HEK293 (cell line): ENCODE results near the gene DOCK8.

Experiments used
- CTCF ChIA-PET: fragments of 350-600 bp; formaldehyde crosslinking; extraction: SDS; loops from one replicate; lab custom pipeline; 2021; ENCODE audit warnings: antibody characterized with exemption; lab: Yijun Ruan, JAX
- POLR2A ChIA-PET: fragments of 300-600 bp; formaldehyde crosslinking; extraction: SDS; loops from one replicate; lab custom pipeline; 2020; ENCODE audit warnings: antibody characterized with exemption, inconsistent platforms; lab: Yijun Ruan, JAX
- H3K27ac ChIP-seq: fragments of 200-500 bp; sonication (Bioruptor generic); 2 replicates; pipeline ENCODE4 v1.5.1; 2014; ENCODE audit warnings: low read depth, low read length, control low read depth, inconsistent platforms; ENCODE audit errors: extremely low read depth
- H3K36me3 ChIP-seq, 2 experiments: fragments of 200-500 bp in 1 of 2; sonication (Bioruptor generic) in 1 of 2; 1 replicate in 1 of 2; 2 replicates in 1 of 2; pipeline ENCODE4 v1.5.1; 2014 to 2017; ENCODE audit warnings: inconsistent platforms in 2 of 2, low read length in 2 of 2; ENCODE audit not compliant: control insufficient read depth in 2 of 2, insufficient read depth in 1 of 2
- H3K4me1 ChIP-seq: fragments of 200-500 bp; sonication (Bioruptor generic); 2 replicates; pipeline ENCODE4 v1.5.1; 2014; ENCODE audit warnings: mild to moderate bottlenecking, low read length, inconsistent platforms; ENCODE audit not compliant: control insufficient read depth, insufficient read depth
- H3K4me3 ChIP-seq: 2 replicates; pipeline ENCODE4 v1.5.1; 2011; ENCODE audit warnings: low read depth, mild to moderate bottlenecking, control low read depth, low read length, moderate library complexity
- H3K9me3 ChIP-seq: fragments of 200-500 bp; sonication (Bioruptor generic); 2 replicates; pipeline ENCODE4 v1.5.1; 2014; ENCODE audit warnings: low read depth, low read length, inconsistent platforms; ENCODE audit not compliant: control insufficient read depth, insufficient read depth
- GFI1B ChIP-seq: fragments of 450-650 bp; formaldehyde crosslinking; IDR thresholded peaks from 2 replicates; pipeline ENCODE4 v1.5.1; 2016; ENCODE audit warnings: missing biosample characterization, missing genetic modification characterization
- GLI4 ChIP-seq: fragments of 450-650 bp; formaldehyde crosslinking; IDR thresholded peaks from 2 replicates; pipeline ENCODE4 v1.5.1; 2016; ENCODE audit warnings: missing biosample characterization, missing genetic modification characterization
- KLF10 ChIP-seq: fragments of 450-650 bp; IDR thresholded peaks from 2 replicates; pipeline ENCODE4 v1.5.1; 2018; ENCODE audit warnings: missing biosample characterization, mild to moderate bottlenecking, missing genetic modification characterization
- REPIN1 ChIP-seq: fragments of 450-650 bp; formaldehyde crosslinking; IDR thresholded peaks from 2 replicates; pipeline ENCODE4 v1.5.1; 2017; ENCODE audit warnings: missing biosample characterization, missing genetic modification characterization, low read depth
- SCRT2 ChIP-seq: fragments of 450-650 bp; formaldehyde crosslinking; IDR thresholded peaks from 2 replicates; pipeline ENCODE4 v1.5.1; 2016; ENCODE audit warnings: missing biosample characterization, missing genetic modification characterization
- SETDB1 ChIP-seq: IDR thresholded peaks from one replicate; pipeline ENCODE4 v1.6.1; 2017; ENCODE audit warnings: mild to moderate bottlenecking, low read length, moderate library complexity, mixed read lengths; ENCODE audit not compliant: insufficient read length
- SP2 ChIP-seq: fragments of 450-650 bp; formaldehyde crosslinking; IDR thresholded peaks from 2 replicates; pipeline ENCODE4 v1.5.1; 2016; ENCODE audit warnings: missing biosample characterization, missing genetic modification characterization
- WT1 ChIP-seq: fragments of 450-650 bp; formaldehyde crosslinking; IDR thresholded peaks from 2 replicates; pipeline ENCODE4 v1.5.1; 2016; ENCODE audit warnings: missing biosample characterization, missing genetic modification characterization
- ZEB2 ChIP-seq: fragments of 450-650 bp; formaldehyde crosslinking; IDR thresholded peaks from 2 replicates; pipeline ENCODE4 v1.5.1; 2016; ENCODE audit warnings: missing biosample characterization, missing genetic modification characterization
- ZFP69B ChIP-seq: fragments of 450-650 bp; formaldehyde crosslinking; IDR thresholded peaks from 2 replicates; pipeline ENCODE4 v1.5.1; 2016; ENCODE audit warnings: missing biosample characterization, missing genetic modification characterization
- ZNF121 ChIP-seq: fragments of 450-650 bp; formaldehyde crosslinking; IDR thresholded peaks from 2 replicates; pipeline ENCODE4 v1.5.1; 2016; ENCODE audit warnings: missing biosample characterization, missing genetic modification characterization
- ZNF138 ChIP-seq: fragments of 450-650 bp; formaldehyde crosslinking; IDR thresholded peaks from 2 replicates; pipeline ENCODE4 v1.5.1; 2016; ENCODE audit warnings: missing biosample characterization, missing genetic modification characterization, borderline replicate concordance
- ZNF157 ChIP-seq: fragments of 450-650 bp; formaldehyde crosslinking; IDR thresholded peaks from 2 replicates; pipeline ENCODE4 v1.5.1; 2016; ENCODE audit warnings: missing biosample characterization, missing genetic modification characterization
- ZNF2 ChIP-seq: fragments of 450-650 bp; formaldehyde crosslinking; IDR thresholded peaks from 2 replicates; pipeline ENCODE4 v1.5.1; 2016; ENCODE audit warnings: missing biosample characterization, missing genetic modification characterization
- ZNF248 ChIP-seq: fragments of 450-650 bp; formaldehyde crosslinking; IDR thresholded peaks from 2 replicates; pipeline ENCODE4 v1.5.1; 2017; ENCODE audit warnings: missing biosample characterization, missing genetic modification characterization
- ZNF324 ChIP-seq: fragments of 450-650 bp; formaldehyde crosslinking; IDR thresholded peaks from 2 replicates; pipeline ENCODE4 v1.5.1; 2016; ENCODE audit warnings: missing biosample characterization, missing genetic modification characterization
- ZNF423 ChIP-seq: fragments of 450-650 bp; formaldehyde crosslinking; IDR thresholded peaks from 2 replicates; pipeline ENCODE4 v1.5.1; 2016; ENCODE audit warnings: missing biosample characterization, missing genetic modification characterization
- ZNF473 ChIP-seq: fragments of 450-650 bp; formaldehyde crosslinking; IDR thresholded peaks from 2 replicates; pipeline ENCODE4 v1.5.1; 2017; ENCODE audit warnings: missing biosample characterization, missing genetic modification characterization
- ZNF48 ChIP-seq: fragments of 450-650 bp; formaldehyde crosslinking; IDR thresholded peaks from 2 replicates; pipeline ENCODE4 v1.5.1; 2016; ENCODE audit warnings: missing biosample characterization, missing genetic modification characterization
- ZNF621 ChIP-seq: fragments of 450-650 bp; formaldehyde crosslinking; IDR thresholded peaks from 2 replicates; pipeline ENCODE4 v1.5.1; 2017; ENCODE audit warnings: missing biosample characterization, missing genetic modification characterization
- ZNF660 ChIP-seq: fragments of 450-650 bp; IDR thresholded peaks from 2 replicates; pipeline ENCODE4 v1.5.1; 2018; ENCODE audit warnings: missing biosample characterization, mild to moderate bottlenecking, missing genetic modification characterization
- ZNF776 ChIP-seq: fragments of 450-650 bp; formaldehyde crosslinking; IDR thresholded peaks from 2 replicates; pipeline ENCODE4 v1.5.0; 2017; ENCODE audit warnings: missing biosample characterization, missing genetic modification characterization, borderline replicate concordance
- ZNF837 ChIP-seq: fragments of 450-650 bp; formaldehyde crosslinking; IDR thresholded peaks from 2 replicates; pipeline ENCODE4 v1.5.1; 2016; ENCODE audit warnings: missing biosample characterization, missing genetic modification characterization
- TF ChIP-seq, protein P1 (sequence below): fragments of 450-650 bp; formaldehyde crosslinking; IDR thresholded peaks from 2 replicates; pipeline ENCODE4 v1.5.1; 2017; ENCODE audit warnings: missing biosample characterization, missing genetic modification characterization
- TF ChIP-seq, protein P2 (sequence below): fragments of 450-650 bp; formaldehyde crosslinking; conservative IDR thresholded peaks from 2 replicates; pipeline ENCODE4 v1.5.1; 2016; ENCODE audit warnings: low read depth, missing biosample characterization, missing genetic modification characterization

Gene DOCK8

DNA sequence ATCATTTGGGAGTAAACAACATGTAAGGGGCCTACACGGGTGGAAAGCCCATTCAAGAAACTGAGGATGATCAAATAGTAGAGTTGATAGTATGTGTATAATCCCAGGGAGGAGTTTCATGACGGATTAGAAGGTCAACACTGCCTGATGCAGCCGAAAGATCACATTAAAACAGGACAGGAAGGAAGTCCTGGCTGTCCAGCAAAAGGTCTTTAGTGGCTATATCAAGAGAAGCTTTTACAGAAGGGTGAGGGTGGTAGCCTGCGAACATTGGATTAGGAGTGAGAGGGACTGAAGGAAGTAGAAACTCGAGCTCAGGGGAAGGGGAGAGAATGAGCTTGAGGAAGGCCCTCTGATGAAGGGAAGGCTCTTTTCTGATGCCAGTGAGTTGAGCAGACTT, 36.0 kb downstream of the DOCK8 start:
- Histone ChIP-seq H3K36me3 (no peaks in the 10 kb centered on the region), H3K4me1 (no peaks in the 10 kb centered on the region), H3K4me3 (no peak overlapping the region), H3K27ac (no peak overlapping the region), H3K9me3 (no peaks in the 10 kb centered on the region)
- CTCF ChIA-PET = interaction anchor here (0.6 kb wide), 1 partner anchor 243 kb away, joined by 3 read pairs; no protein-coding TSS in a partner anchor
- POLR2A ChIA-PET = no interaction called here
- TF ChIP-seq GLI4 (tag by site-specific recombination) (no peak), REPIN1 (tag by site-specific recombination) (no peak), ZNF121 (tag by site-specific recombination) (no peak), GFI1B (tag by site-specific recombination) (no peak), ZNF473 (tag by site-specific recombination) (no peak), WT1 (tag by site-specific recombination) (no peak), ZEB2 (tag by site-specific recombination) (no peak), ZNF138 (no peak), SP2 (no peak)

DNA sequence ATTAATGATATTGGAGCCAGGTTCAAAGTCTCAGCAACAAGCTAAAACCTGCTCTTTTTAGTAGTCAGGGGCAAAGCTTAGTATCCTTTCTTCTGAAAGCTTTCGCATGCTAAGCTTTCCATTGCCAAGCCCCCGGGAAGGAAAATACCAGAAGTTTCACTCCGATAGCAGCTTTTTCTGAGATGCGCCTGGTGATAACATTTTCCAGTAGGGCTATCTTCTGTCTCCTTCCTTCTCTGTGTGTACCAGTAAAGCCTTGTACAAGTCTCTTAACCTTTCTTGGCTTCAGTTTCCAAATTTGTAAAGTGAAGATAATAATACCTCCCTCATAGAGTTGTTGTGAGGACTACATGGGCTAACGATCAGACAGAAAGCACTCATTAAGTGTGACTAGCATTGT, 36.7 kb downstream of the DOCK8 start:
- H3K9me3 ChIP-seq = no peaks in the 10 kb centered on the region
- TF ChIP-seq ZNF660 (tag by site-specific recombination) (no peak), ZNF621 (no peak), ZNF324 (tag by site-specific recombination) (no peak), ZNF837 (tag by site-specific recombination) (no peak), ZNF248 (tag by site-specific recombination) (no peak), ZNF423 (no peak), ZFP69B (tag by site-specific recombination) (no peak), ZNF776 (tag by site-specific recombination) (no peak), SETDB1 (no peak), ZNF2 (tag by site-specific recombination) (no peak), ZNF157 (no peak), ZNF48 (tag by site-specific recombination) (no peak), SCRT2 (tag by site-specific recombination) (no peak), KLF10 (no peak)
- TF ChIP-seq, protein P1, sequence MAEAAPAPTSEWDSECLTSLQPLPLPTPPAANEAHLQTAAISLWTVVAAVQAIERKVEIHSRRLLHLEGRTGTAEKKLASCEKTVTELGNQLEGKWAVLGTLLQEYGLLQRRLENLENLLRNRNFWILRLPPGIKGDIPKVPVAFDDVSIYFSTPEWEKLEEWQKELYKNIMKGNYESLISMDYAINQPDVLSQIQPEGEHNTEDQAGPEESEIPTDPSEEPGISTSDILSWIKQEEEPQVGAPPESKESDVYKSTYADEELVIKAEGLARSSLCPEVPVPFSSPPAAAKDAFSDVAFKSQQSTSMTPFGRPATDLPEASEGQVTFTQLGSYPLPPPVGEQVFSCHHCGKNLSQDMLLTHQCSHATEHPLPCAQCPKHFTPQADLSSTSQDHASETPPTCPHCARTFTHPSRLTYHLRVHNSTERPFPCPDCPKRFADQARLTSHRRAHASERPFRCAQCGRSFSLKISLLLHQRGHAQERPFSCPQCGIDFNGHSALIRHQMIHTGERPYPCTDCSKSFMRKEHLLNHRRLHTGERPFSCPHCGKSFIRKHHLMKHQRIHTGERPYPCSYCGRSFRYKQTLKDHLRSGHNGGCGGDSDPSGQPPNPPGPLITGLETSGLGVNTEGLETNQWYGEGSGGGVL (tag by site-specific recombination) = no peak
- TF ChIP-seq, protein P2, sequence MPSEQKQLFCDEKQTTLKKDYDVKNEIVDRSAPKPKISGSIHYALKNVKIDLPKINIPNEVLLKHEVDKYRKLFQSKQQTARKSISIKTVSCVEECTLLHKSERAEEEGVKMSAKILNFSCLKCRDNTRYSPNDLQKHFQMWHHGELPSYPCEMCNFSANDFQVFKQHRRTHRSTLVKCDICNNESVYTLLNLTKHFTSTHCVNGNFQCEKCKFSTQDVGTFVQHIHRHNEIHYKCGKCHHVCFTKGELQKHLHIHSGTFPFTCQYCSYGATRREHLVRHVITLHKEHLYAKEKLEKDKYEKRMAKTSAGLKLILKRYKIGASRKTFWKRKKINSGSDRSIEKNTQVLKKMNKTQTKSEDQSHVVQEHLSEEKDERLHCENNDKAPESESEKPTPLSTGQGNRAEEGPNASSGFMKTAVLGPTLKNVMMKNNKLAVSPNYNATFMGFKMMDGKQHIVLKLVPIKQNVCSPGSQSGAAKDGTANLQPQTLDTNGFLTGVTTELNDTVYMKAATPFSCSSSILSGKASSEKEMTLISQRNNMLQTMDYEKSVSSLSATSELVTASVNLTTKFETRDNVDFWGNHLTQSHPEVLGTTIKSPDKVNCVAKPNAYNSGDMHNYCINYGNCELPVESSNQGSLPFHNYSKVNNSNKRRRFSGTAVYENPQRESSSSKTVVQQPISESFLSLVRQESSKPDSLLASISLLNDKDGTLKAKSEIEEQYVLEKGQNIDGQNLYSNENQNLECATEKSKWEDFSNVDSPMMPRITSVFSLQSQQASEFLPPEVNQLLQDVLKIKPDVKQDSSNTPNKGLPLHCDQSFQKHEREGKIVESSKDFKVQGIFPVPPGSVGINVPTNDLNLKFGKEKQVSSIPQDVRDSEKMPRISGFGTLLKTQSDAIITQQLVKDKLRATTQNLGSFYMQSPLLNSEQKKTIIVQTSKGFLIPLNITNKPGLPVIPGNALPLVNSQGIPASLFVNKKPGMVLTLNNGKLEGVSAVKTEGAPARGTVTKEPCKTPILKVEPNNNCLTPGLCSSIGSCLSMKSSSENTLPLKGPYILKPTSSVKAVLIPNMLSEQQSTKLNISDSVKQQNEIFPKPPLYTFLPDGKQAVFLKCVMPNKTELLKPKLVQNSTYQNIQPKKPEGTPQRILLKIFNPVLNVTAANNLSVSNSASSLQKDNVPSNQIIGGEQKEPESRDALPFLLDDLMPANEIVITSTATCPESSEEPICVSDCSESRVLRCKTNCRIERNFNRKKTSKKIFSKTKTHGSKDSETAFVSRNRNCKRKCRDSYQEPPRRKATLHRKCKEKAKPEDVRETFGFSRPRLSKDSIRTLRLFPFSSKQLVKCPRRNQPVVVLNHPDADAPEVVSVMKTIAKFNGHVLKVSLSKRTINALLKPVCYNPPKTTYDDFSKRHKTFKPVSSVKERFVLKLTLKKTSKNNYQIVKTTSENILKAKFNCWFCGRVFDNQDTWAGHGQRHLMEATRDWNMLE (tag by site-specific recombination) = no peak
- CTCF ChIA-PET = no interaction called here
- no peaks in the 10 kb centered on the region for H3K4me1 ChIP-seq
- POLR2A ChIA-PET = no interaction called here
- no peak overlapping the region for H3K4me3 ChIP-seq
- no peak overlapping the region for H3K27ac ChIP-seq
- no peaks in the 10 kb centered on the region for H3K36me3 ChIP-seq
